ENCODE results near the gene QSOX2.

QSOX2 gene

GRCh38 chr9:136265561-136266355, 20.1 kb upstream of the QSOX2 start:
- Histone ChIP-seq H3K9me2 (ENCODE audit: low read depth, low read length) (no peaks in the 10 kb centered on the region), H3K9ac (ENCODE audit: low read length) (no peak overlapping the region), H3K27ac (ENCODE audit: low read depth, low read length, poor library complexity, severe bottlenecking) (no peak overlapping the region), H2AFZ (ENCODE audit: low read length) (no peak overlapping the region), H3K79me2 (ENCODE audit: insufficient read depth, low read length) (no peaks in the 10 kb centered on the region), H4K20me1 (ENCODE audit: insufficient read depth, low read length) (no peaks in the 10 kb centered on the region), H3K4me2 (ENCODE audit: low read length) (no peak overlapping the region), H3K27me3 (ENCODE audit: insufficient read depth, low read length) (peaks cover 24% of the 10 kb centered on the region), H3K4me1 (ENCODE audit: insufficient read depth, low read length, severe bottlenecking) (peaks cover 11% of the 10 kb centered on the region), H3K36me3 (ENCODE audit: insufficient read depth, low read length) (no peaks in the 10 kb centered on the region; the same call in 1 of the 2 replicates), H3K9me3 (ENCODE audit: low read length) (no peaks in the 10 kb centered on the region), H3K4me3 (ENCODE audit: low read depth, low read length, poor library complexity, severe bottlenecking) (no peak overlapping the region), H3F3A (ENCODE audit: insufficient read depth, low read length) (no peaks in the 10 kb centered on the region)
- TF ChIP-seq EZH2 (IDR thresholded peaks at IDR 0.05; ENCODE audit: borderline replicate concordance, low read length) (no peak), CTCF (IDR thresholded peaks at IDR 0.05; ENCODE audit: low read length) (no peak)

GRCh38 chr9:136264441-136265405, 19.1 kb upstream of the QSOX2 start:
- no peaks in the 10 kb centered on the region for H3F3A ChIP-seq (ENCODE audit: insufficient read depth, low read length)
- no peaks in the 10 kb centered on the region for H3K79me2 ChIP-seq (ENCODE audit: insufficient read depth, low read length)
- H3K36me3 ChIP-seq (ENCODE audit: insufficient read depth, low read length): no peaks in the 10 kb centered on the region
- H3K27ac ChIP-seq (ENCODE audit: low read depth, low read length, poor library complexity, severe bottlenecking): no peak overlapping the region
- H2AFZ ChIP-seq (ENCODE audit: low read length): no peak overlapping the region
- peaks cover 20% of the 10 kb centered on the region for H3K27me3 ChIP-seq (ENCODE audit: insufficient read depth, low read length)
- no peak for TF ChIP-seq EZH2 (IDR thresholded peaks at IDR 0.05; ENCODE audit: borderline replicate concordance, low read length)
- no peak for TF ChIP-seq CTCF (IDR thresholded peaks at IDR 0.05; ENCODE audit: low read length)
- H4K20me1 ChIP-seq (ENCODE audit: insufficient read depth, low read length): no peaks in the 10 kb centered on the region
- no peak overlapping the region for H3K9ac ChIP-seq (ENCODE audit: low read length)
- H3K4me2 ChIP-seq (ENCODE audit: low read length): no peak overlapping the region
- H3K4me3 ChIP-seq (ENCODE audit: low read depth, low read length, poor library complexity, severe bottlenecking): no peak overlapping the region
- no peaks in the 10 kb centered on the region for H3K9me3 ChIP-seq (ENCODE audit: low read length)
- no peaks in the 10 kb centered on the region for H3K9me2 ChIP-seq (ENCODE audit: low read depth, low read length)
- peaks cover 11% of the 10 kb centered on the region for H3K4me1 ChIP-seq (ENCODE audit: insufficient read depth, low read length, severe bottlenecking)

GRCh38 chr9:136264031-136264430, 18.4 kb upstream of the QSOX2 start:
- Histone ChIP-seq H3K36me3 (ENCODE audit: insufficient read depth, low read length) (no peaks in the 10 kb centered on the region), H3K9me2 (ENCODE audit: low read depth, low read length) (no peaks in the 10 kb centered on the region), H3K4me3 (ENCODE audit: low read depth, low read length, poor library complexity, severe bottlenecking) (no peak overlapping the region), H3K4me1 (ENCODE audit: insufficient read depth, low read length, severe bottlenecking) (peaks cover 11% of the 10 kb centered on the region), H3K79me2 (ENCODE audit: insufficient read depth, low read length) (no peaks in the 10 kb centered on the region), H4K20me1 (ENCODE audit: insufficient read depth, low read length) (no peaks in the 10 kb centered on the region), H3K4me2 (ENCODE audit: low read length) (no peak overlapping the region), H2AFZ (ENCODE audit: low read length) (no peak overlapping the region), H3K27me3 (ENCODE audit: insufficient read depth, low read length) (peaks cover 18% of the 10 kb centered on the region), H3K9ac (ENCODE audit: low read length) (no peak overlapping the region), H3F3A (ENCODE audit: insufficient read depth, low read length) (no peaks in the 10 kb centered on the region), H3K9me3 (ENCODE audit: low read length) (no peaks in the 10 kb centered on the region), H3K27ac (ENCODE audit: low read depth, low read length, poor library complexity, severe bottlenecking) (no peak overlapping the region)
- peak; percentile 28; the same call in 1 of the 2 replicates for TF ChIP-seq CTCF (IDR thresholded peaks at IDR 0.05; ENCODE audit: low read length)
- no peak for TF ChIP-seq EZH2 (IDR thresholded peaks at IDR 0.05; ENCODE audit: borderline replicate concordance, low read length)
